HFFc6 (cell line): ENCODE data around the gene PYCR2. TPM values are rescaled to one million over a fixed set of nuclear protein-coding genes. Genes with fewer than 3 reads are reported as not detected.

Experiments
- DNase-seq: peaks from one replicate; pipeline ENCODE4 v3.0.0-alpha.2; 2018
- H3K27ac Mint-ChIP-seq: 2 replicates; pipeline ENCODE4 v1.8.0; 2020; ENCODE audit warnings: mild to moderate bottlenecking, mixed read lengths
- H3K27me3 Mint-ChIP-seq: 2 replicates; pipeline ENCODE4 v1.8.0; 2021; ENCODE audit warnings: mild to moderate bottlenecking, moderate library complexity, mixed read lengths; ENCODE audit not compliant: insufficient read depth
- H3K36me3 Mint-ChIP-seq: 2 replicates; pipeline ENCODE4 v1.8.0; 2021; ENCODE audit warnings: low read depth, mixed read lengths
- H3K4me1 Mint-ChIP-seq: 2 replicates; pipeline ENCODE4 v1.8.0; 2020; ENCODE audit warnings: low read depth, mixed read lengths
- H3K4me3 Mint-ChIP-seq: 2 replicates; pipeline ENCODE4 v1.8.0; 2020; ENCODE audit warnings: mild to moderate bottlenecking, moderate library complexity, mixed read lengths
- H3K9me3 Mint-ChIP-seq: 2 replicates; pipeline ENCODE4 v1.8.0; 2020; ENCODE audit warnings: mild to moderate bottlenecking, mixed read lengths
- total RNA-seq, 6 experiments: library from RNA; stranded (reverse); fragmentation: NEBNext Ultra II Directional; extraction: Animal tissue kit (Norgen Biotek cat#: 25700); gene quantifications; 2 replicates in 1 of 6; 3 replicates in 5 of 6; pipeline ENCODE4 v1.2.3, GENCODE V29; 2021
- TF ChIP-seq, protein P1 (sequence below): fragments of 200-600 bp; sonication (generic); IDR thresholded peaks from 2 replicates; pipeline ENCODE4 v1.5.0; 2021; ENCODE audit warnings: antibody characterized with exemption, mild to moderate bottlenecking

The PYCR2 gene
- total RNA-seq, 6 experiments from 2014 or later, result 50.7 to 56.3 (median 52.8) TPM

DNA sequence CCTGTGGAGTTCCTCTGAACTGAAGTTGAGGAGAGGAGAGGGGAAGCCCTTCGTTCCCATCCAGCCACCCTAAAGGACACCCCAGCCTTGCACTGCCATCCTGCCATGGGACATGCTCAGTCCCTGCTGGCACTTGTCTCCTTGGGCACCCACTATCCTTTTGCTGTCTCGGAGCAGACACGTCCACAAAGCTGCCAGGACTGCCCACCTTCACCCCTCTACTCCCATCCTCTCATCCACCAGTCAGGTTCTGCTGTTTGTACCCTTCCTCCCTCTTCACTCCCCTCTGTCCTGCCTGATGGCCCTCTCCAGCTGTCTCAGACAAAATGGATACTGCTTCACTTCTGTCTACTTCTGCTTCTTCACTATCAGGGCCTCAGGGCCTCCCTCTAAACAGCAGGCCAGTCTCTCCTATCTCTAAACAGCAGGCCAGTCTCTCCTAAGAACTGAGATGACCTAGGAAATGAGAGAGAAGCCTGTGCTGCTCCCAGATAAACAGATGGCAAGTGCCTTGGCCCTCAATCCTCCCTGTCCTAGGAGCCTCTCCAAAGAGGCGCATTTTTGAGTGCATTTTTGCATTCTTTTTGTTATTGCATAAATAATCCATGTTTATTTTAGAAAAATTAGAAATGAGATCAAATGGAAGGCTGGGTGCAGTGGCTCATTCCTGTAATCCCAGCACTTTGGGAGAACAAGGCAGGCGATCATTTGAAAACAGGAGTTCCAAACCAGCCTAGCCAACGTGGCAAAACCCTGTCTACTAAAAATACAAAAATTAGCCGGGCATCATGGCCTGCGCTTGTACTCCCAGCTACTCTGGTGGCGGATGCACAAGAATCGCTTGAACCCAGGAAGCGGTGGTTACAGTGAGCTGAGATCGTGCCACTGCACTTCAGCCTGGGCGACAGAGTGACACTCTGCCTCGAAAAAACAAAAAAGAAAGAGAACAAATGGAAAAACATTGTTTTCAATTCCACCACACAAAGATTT lies 4.4 kb upstream of the PYCR2 start:
- TF ChIP-seq, protein P1, sequence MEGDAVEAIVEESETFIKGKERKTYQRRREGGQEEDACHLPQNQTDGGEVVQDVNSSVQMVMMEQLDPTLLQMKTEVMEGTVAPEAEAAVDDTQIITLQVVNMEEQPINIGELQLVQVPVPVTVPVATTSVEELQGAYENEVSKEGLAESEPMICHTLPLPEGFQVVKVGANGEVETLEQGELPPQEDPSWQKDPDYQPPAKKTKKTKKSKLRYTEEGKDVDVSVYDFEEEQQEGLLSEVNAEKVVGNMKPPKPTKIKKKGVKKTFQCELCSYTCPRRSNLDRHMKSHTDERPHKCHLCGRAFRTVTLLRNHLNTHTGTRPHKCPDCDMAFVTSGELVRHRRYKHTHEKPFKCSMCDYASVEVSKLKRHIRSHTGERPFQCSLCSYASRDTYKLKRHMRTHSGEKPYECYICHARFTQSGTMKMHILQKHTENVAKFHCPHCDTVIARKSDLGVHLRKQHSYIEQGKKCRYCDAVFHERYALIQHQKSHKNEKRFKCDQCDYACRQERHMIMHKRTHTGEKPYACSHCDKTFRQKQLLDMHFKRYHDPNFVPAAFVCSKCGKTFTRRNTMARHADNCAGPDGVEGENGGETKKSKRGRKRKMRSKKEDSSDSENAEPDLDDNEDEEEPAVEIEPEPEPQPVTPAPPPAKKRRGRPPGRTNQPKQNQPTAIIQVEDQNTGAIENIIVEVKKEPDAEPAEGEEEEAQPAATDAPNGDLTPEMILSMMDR, result no peak
- Mint-ChIP-seq H3K36me3 (no peaks in the 10 kb centered on the region), H3K4me1 (peaks cover 16% of the 10 kb centered on the region), H3K4me3 (no peak overlapping the region), H3K27ac (no peak overlapping the region), H3K9me3 (no peaks in the 10 kb centered on the region), H3K27me3 (no peaks in the 10 kb centered on the region; the same call in 1 of the 2 replicates)
- no peak for DNase-seq

DNA sequence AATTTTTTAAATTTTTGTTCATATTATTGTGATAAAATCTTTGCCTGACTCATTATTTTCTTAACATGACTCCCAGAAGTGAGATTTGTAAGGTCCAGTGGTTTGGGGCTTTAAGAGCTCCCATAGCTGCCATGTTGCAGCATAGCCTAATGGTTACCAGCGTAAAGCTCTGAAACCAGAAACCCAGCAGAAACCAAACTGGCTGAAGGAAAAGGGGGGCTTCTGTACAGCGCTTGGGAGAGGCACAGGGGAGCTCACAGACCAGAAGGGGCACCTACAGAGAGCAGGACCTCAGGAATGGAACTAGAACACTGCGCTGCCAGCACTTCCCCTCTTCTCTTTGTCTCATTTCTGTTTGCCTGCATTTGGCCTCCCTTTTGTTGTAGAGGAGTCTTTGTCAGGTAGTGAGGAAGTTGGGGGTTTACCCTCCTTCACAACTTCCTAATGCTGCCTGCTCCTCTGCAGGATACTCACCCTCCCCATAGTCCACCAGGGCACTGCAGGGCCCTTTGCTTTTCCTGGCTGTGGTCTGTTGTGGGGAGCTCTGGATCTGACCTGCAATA lies 2.6 kb upstream of the PYCR2 start:
- peaks cover 22% of the 10 kb centered on the region for H3K4me1 Mint-ChIP-seq
- no peak overlapping the region for H3K27ac Mint-ChIP-seq
- no peaks in the 10 kb centered on the region; the same call in 1 of the 2 replicates for H3K36me3 Mint-ChIP-seq
- no peak for DNase-seq
- TF ChIP-seq, protein P1, result no peak
- H3K4me3 Mint-ChIP-seq, result no peak overlapping the region
- H3K27me3 Mint-ChIP-seq, result no peaks in the 10 kb centered on the region; the same call in 1 of the 2 replicates
- H3K9me3 Mint-ChIP-seq, result no peaks in the 10 kb centered on the region

DNA sequence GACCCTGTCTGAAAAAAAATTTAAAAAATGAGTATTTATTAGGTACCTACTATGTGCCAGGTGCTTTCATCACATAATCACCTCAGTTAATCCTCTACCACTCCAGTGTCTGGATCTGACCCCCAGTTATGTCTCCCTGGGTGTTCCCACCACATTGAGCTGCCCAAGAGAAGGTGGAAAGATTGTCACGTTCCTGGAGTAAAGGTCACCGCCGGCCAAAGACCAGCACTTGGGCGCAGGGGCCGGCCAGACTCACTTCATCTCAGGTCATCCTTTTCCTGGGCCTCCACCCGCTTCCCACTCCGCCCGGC lies 714 bp downstream of the PYCR2 start:
- no peaks in the 10 kb centered on the region for H3K9me3 Mint-ChIP-seq
- peaks cover 41% of the 10 kb centered on the region for H3K4me1 Mint-ChIP-seq
- peak overlapping the region; percentile 94 for H3K4me3 Mint-ChIP-seq
- no peaks in the 10 kb centered on the region; the same call in 1 of the 2 replicates for H3K27me3 Mint-ChIP-seq
- DNase-seq, result no peak
- H3K27ac Mint-ChIP-seq, result peak overlapping the region; percentile 90
- H3K36me3 Mint-ChIP-seq, result no peaks in the 10 kb centered on the region; the same call in 1 of the 2 replicates
- TF ChIP-seq, protein P1, result no peak

DNA sequence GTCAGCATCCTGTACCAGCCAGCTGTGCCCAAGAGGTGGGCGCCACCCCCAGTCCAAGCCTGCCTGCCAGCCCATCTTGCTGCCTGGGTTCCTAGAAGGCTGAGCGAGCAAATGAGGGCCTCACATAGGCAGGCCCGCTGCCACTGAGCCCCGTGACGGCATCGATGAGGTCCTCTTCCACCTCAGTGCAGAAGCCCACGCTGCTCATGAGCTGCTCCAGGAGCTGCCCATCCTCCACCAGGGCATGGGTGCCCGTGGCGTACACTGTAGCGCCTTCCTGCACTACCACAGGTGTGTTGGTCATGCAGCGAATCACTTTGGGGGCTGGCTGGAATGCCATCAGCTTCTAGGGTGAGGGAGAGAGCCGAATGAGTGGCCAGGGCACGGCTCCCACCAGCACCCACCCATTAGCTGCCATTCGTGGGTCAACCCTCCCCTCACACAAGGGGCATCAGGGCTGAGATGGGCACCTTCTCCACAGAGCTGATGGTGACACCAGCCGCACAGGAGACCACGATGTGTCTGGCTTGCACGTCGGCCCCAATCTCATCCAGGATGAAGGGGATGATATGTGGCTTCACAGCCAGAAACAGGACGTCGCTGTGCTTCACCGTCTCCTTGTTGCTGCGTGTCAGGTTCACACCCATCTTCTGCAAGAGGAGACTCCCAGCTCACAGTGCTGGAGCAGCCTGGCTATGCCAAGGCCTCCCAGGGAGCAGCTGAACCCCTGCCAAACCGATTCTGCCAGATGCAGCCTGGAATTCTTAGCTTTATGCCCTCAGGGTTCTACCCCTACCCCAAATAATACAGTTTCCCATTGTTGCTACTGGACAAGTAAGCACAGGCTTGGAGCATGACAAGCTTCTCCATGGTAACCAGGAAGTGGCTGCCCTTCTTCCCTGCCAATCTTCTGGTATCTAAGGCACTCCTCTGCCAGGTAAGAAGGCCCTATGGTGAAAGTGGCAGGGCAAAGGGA lies 2.0 kb downstream of the PYCR2 start:
- TF ChIP-seq, protein P1, result no peak
- H3K9me3 Mint-ChIP-seq, result no peaks in the 10 kb centered on the region
- no peaks in the 10 kb centered on the region for H3K27me3 Mint-ChIP-seq
- peak overlapping the region; percentile 94; the same call in 1 of the 2 replicates for H3K4me3 Mint-ChIP-seq
- H3K4me1 Mint-ChIP-seq, result peaks cover 53% of the 10 kb centered on the region
- peaks cover 8% of the 10 kb centered on the region for H3K36me3 Mint-ChIP-seq
- no peak overlapping the region for H3K27ac Mint-ChIP-seq
- DNase-seq, result no peak

DNA sequence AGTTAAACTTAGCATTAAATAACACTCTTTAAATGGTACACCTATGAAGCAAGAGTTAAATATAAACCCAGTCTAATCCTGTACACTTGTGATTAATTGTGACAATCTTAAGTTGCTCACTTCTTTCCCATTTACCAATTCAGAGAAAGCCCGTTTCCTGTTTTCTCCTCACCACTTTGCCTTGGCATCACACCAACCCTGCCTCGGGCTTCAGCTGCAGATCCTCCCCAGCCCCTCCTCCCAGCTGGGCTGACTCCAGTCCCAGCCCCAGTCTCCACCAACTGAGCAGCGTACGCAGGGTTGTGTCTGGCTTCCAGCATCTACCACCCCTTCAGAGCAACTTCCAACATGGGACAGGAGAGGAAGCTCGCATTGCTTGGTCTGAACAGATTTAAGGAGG lies 4.1 kb downstream of the PYCR2 start:
- peak; percentile 76 for DNase-seq
- Mint-ChIP-seq H3K9me3 (no peaks in the 10 kb centered on the region), H3K27ac (peak overlapping the region; percentile 78), H3K4me3 (peak overlapping the region; percentile 46), H3K4me1 (peaks cover 43% of the 10 kb centered on the region), H3K36me3 (peaks cover 8% of the 10 kb centered on the region), H3K27me3 (no peaks in the 10 kb centered on the region; the same call in 1 of the 2 replicates)
- TF ChIP-seq, protein P1, result no peak
